HCT116 (cell line): ENCODE data around the gene KIF3C. TPM values are rescaled to one million over a fixed set of nuclear protein-coding genes. Genes with fewer than 3 reads are reported as not detected.

Experiments used
- ATAC-seq: fragments of 200-7000 bp; cut with Tn5 transposase; 2 replicates; pipeline ENCODE4 v1.9.1; 2020; ENCODE audit warnings: mild to moderate bottlenecking, moderate library complexity
- BruUV-seq: library from RNA; stranded (reverse); fragments of 400-500 nt; replicated peaks from 2 replicates; lab custom pipeline; 2021; lab: Mats Ljungman, UMichigan
- CTCF ChIA-PET: fragments of 300-600 bp; sonication (Branson Sonifier 250); formaldehyde crosslinking; loops from one replicate; lab custom pipeline; 2021; ENCODE audit warnings: antibody characterized with exemption; lab: Charles Lee
- POLR2A ChIA-PET: fragments of 300-600, 350-600 bp; sonication (Branson Sonifier 250); formaldehyde crosslinking; loops from one replicate; lab custom pipeline; 2021; ENCODE audit warnings: antibody characterized with exemption; lab: Charles Lee
- RAD21 ChIA-PET, 2 experiments: fragments of 300-600 bp; sonication (Branson Sonifier 250); formaldehyde crosslinking; loops; one replicate each; lab custom pipeline; 2023; ENCODE audit warnings: low total read pairs in 2 of 2; ENCODE audit not compliant: uncharacterized antibody in 2 of 2, unreplicated experiment in 2 of 2, low non-redundant PET in 1 of 2; lab: Charles Lee
- DNase-seq: peaks from one replicate; pipeline ENCODE4 v3.0.0-alpha.2; 2010; ENCODE audit warnings: low read depth, low spot score
- H2AFZ ChIP-seq: fragments of 200-600 bp; shearing (Covaris generic), sonication (generic); 2 replicates; pipeline ENCODE4 v1.6.1; 2017; ENCODE audit warnings: low read depth, mixed run types, mixed read lengths, antibody characterized with exemption, low read length; ENCODE audit not compliant: poor library complexity, severe bottlenecking
- H3K27ac ChIP-seq: 2 replicates; pipeline ENCODE4 v1.5.1; 2012; ENCODE audit warnings: low read depth, low read length
- H3K27me3 ChIP-seq: fragments of 200-600 bp; sonication (generic); 2 replicates; pipeline ENCODE4 v1.6.1; 2016; ENCODE audit warnings: mixed run types, low read length, mixed read lengths; ENCODE audit not compliant: insufficient read depth
- H3K36me3 ChIP-seq, 2 experiments: fragments of 200-500 bp in 1 of 2; fragments of 200-600 bp in 1 of 2; sonication (Bioruptor generic) in 1 of 2; sonication (generic) in 1 of 2; 2 replicates each; pipeline versions ENCODE4 v1.5.1 to v1.6.1; 2014 to 2016; ENCODE audit warnings: low read length in 2 of 2, inconsistent platforms in 1 of 2, mixed read lengths in 1 of 2, mixed run types in 1 of 2; ENCODE audit not compliant: insufficient read depth in 2 of 2, control insufficient read depth in 1 of 2
- H3K4me1 ChIP-seq, 2 experiments: fragments of 200-600 bp in 1 of 2; sonication (generic) in 1 of 2; 2 replicates each; pipeline versions ENCODE4 v1.5.1 to v1.6.1; 2012 to 2017; ENCODE audit warnings: low read length in 2 of 2, inconsistent platforms in 1 of 2, mild to moderate bottlenecking in 1 of 2, mixed read lengths in 1 of 2, mixed run types in 1 of 2, moderate library complexity in 1 of 2; ENCODE audit not compliant: insufficient read depth in 2 of 2, control insufficient read depth in 1 of 2
- H3K4me2 ChIP-seq: fragments of 200-600 bp; sonication (generic); 2 replicates; pipeline ENCODE4 v1.6.1; 2017; ENCODE audit warnings: mixed run types, low read length, mixed read lengths
- H3K4me3 ChIP-seq, 2 experiments: fragments of 200-600 bp in 1 of 2; sonication (generic) in 1 of 2; replicated peaks in 1 of 2; 2 replicates each; pipeline ENCODE4 v1.5.1; 2011 to 2016; ENCODE audit warnings: low read length in 2 of 2, control low read depth in 1 of 2, low read depth in 1 of 2, mild to moderate bottlenecking in 1 of 2, mixed read lengths in 1 of 2, mixed run types in 1 of 2
- H3K79me2 ChIP-seq: fragments of 200-600 bp; sonication (generic); 2 replicates; pipeline ENCODE4 v1.6.1; 2017; ENCODE audit warnings: mild to moderate bottlenecking, mixed run types, low read length, moderate library complexity, mixed read lengths; ENCODE audit not compliant: insufficient read depth
- H3K9ac ChIP-seq: fragments of 200-600 bp; sonication (generic); 2 replicates; pipeline ENCODE4 v1.6.1; 2016; ENCODE audit warnings: low read length, mixed read lengths
- H3K9me2 ChIP-seq: fragments of 200-600 bp; sonication (generic), shearing (Covaris generic); 2 replicates; pipeline ENCODE4 v1.6.1; 2017; ENCODE audit warnings: mixed run types, mild to moderate bottlenecking, moderate library complexity; ENCODE audit not compliant: insufficient read depth
- H3K9me3 ChIP-seq, 2 experiments: fragments of 200-500 bp in 1 of 2; fragments of 200-600 bp in 1 of 2; sonication (Bioruptor generic) in 1 of 2; sonication (generic) in 1 of 2; 2 replicates each; pipeline ENCODE4 v1.6.1; 2014 to 2017; ENCODE audit warnings: low read length in 2 of 2, mixed read lengths in 2 of 2, inconsistent platforms in 1 of 2, low read depth in 1 of 2, mild to moderate bottlenecking in 1 of 2, mixed run types in 1 of 2, moderate library complexity in 1 of 2; ENCODE audit not compliant: control insufficient read depth in 1 of 2, insufficient read depth in 1 of 2
- H4K20me1 ChIP-seq: fragments of 200-600 bp; sonication (generic), shearing (Covaris generic); 2 replicates; pipeline ENCODE4 v1.6.1; 2017; ENCODE audit warnings: mixed run types, mild to moderate bottlenecking, moderate library complexity; ENCODE audit not compliant: insufficient read depth
- ATF3 ChIP-seq: IDR thresholded peaks from 2 replicates; pipeline ENCODE4 v1.6.1; 2012
- CBX3 ChIP-seq: IDR thresholded peaks from 2 replicates; pipeline ENCODE4 v1.6.1; 2012; ENCODE audit warnings: low read depth
- CEBPB ChIP-seq: IDR thresholded peaks from 2 replicates; pipeline ENCODE4 v1.6.1; 2012; ENCODE audit warnings: low read depth
- CTCF ChIP-seq, 3 experiments: fragments of 200-600 bp in 1 of 3; sonication (generic) in 1 of 3; IDR thresholded peaks in 2 of 3; conservative IDR thresholded peaks in 1 of 3; 2 replicates each; pipeline ENCODE4 v1.5.1; 2012 to 2017; ENCODE audit warnings: low read depth in 2 of 3, low read length in 2 of 3, antibody characterized with exemption in 1 of 3, borderline replicate concordance in 1 of 3, control low read depth in 1 of 3, mild to moderate bottlenecking in 1 of 3, mixed read lengths in 1 of 3, mixed run types in 1 of 3, moderate library complexity in 1 of 3; ENCODE audit not compliant: insufficient read depth in 1 of 3
- EGR1 ChIP-seq: IDR thresholded peaks from 2 replicates; pipeline ENCODE4 v1.6.1; 2012; ENCODE audit warnings: low read depth
- ELF1 ChIP-seq: IDR thresholded peaks from 2 replicates; pipeline ENCODE4 v1.6.1; 2012; ENCODE audit warnings: low read depth, borderline replicate concordance
- EZH2 ChIP-seq: fragments of 200-600 bp; sonication (generic); IDR thresholded peaks from 2 replicates; pipeline ENCODE4 v1.6.1; 2017; ENCODE audit warnings: antibody characterized with exemption, mixed run types
- EZH2phosphoT487 ChIP-seq: fragments of 200-600 bp; IDR thresholded peaks from 2 replicates; pipeline ENCODE4 v1.6.1; 2018; ENCODE audit warnings: antibody characterized with exemption, borderline replicate concordance
- JUND ChIP-seq: IDR thresholded peaks from 2 replicates; pipeline ENCODE4 v1.6.1; 2012
- MAX ChIP-seq: IDR thresholded peaks from 2 replicates; pipeline ENCODE4 v1.6.1; 2012
- RAD21 ChIP-seq: IDR thresholded peaks from 2 replicates; pipeline ENCODE4 v1.6.1; 2012; ENCODE audit warnings: low read depth, mild to moderate bottlenecking
- SIN3A ChIP-seq: IDR thresholded peaks from 2 replicates; pipeline ENCODE4 v1.6.1; 2012; ENCODE audit warnings: low read depth
- TCF7L2 ChIP-seq: IDR thresholded peaks from 2 replicates; pipeline ENCODE4 v1.7.0; 2011; ENCODE audit warnings: borderline replicate concordance, inconsistent platforms; ENCODE audit not compliant: insufficient read depth, insufficient read length; ENCODE audit errors: extremely low read depth
- YY1 ChIP-seq: IDR thresholded peaks from 2 replicates; pipeline ENCODE4 v1.6.1; 2011; ENCODE audit warnings: low read length, low read depth, moderate library complexity, mild to moderate bottlenecking; ENCODE audit not compliant: insufficient replicate concordance; ENCODE audit errors: extremely low read depth
- ZFX ChIP-seq: fragments of 450-650 bp; IDR thresholded peaks from 2 replicates; pipeline ENCODE4 v1.6.1; 2017
- ZNF274 ChIP-seq: fragments of 200-500 bp; sonication (Bioruptor generic); IDR thresholded peaks from 2 replicates; pipeline ENCODE4 v1.6.1; 2014; ENCODE audit warnings: mild to moderate bottlenecking, low read depth, low read length, inconsistent platforms
- intact Hi-C: fragments of 100-400 bp; cut with micrococcal nuclease; formaldehyde crosslinking; loops from 2 replicates; pipeline ENCODE4 v1.10.0; 2022
- total RNA-seq: library from RNA; stranded (reverse); gene quantifications from one replicate; pipeline ENCODE4 v1.2.1, GENCODE V29; 2021; ENCODE audit not compliant: unreplicated experiment

KIF3C gene
- total RNA-seq, 1 experiment from 2014 or later: 5.4 TPM

GRCh38 chr2:25964891-25965290 is 17.4 kb downstream of the KIF3C start:
- POLR2A ChIA-PET: no interaction called here
- H3K27ac ChIP-seq: no peak overlapping the region
- DNase-seq (no peak), ATAC-seq (peak; percentile 30; the same call in 1 of the 2 replicates)
- intact Hi-C loops: no loop called here
- H3K4me2 ChIP-seq: 0 out of 2 replicates have a peak overlapping the region, but pooled peaks have one; percentile 18
- peaks cover 0 to 15% of the 10 kb centered on the region in 2 experiments; a peak in 1 of 4 replicates for H3K4me1 ChIP-seq
- H3K79me2 ChIP-seq: no peaks in the 10 kb centered on the region
- CTCF ChIA-PET: no interaction called here
- H3K4me3 ChIP-seq: no peak overlapping the region
- no peaks in the 10 kb centered on the region for H4K20me1 ChIP-seq
- H3K9me2 ChIP-seq: no peaks in the 10 kb centered on the region
- RAD21 ChIA-PET: no interaction called here
- no TSS peak for BruUV-seq
- H3K9ac ChIP-seq: no peak overlapping the region
- no peak overlapping the region for H2AFZ ChIP-seq
- TF ChIP-seq EZH2phosphoT487 (no peak), EZH2 (no peak), ZFX (no peak), RAD21 (no peak), CBX3 (no peak), CEBPB (no peak), SIN3A (no peak), ATF3 (no peak), ZNF274 (no peak), MAX (no peak), CTCF (IDR thresholded peaks at IDR 0.05 in 2 of 3, conservative IDR thresholded peaks at IDR 0.05 in 1 of 3; ENCODE audit: borderline replicate concordance in 1 of 3, insufficient read depth in 1 of 3, low read depth in 2 of 3, low read length in 2 of 3) (no peak), JUND (no peak), EGR1 (no peak), YY1 (no peak), ELF1 (no peak), TCF7L2 (no peak)
- no peaks in the 10 kb centered on the region for H3K9me3 ChIP-seq
- H3K36me3 ChIP-seq: no peaks in the 10 kb centered on the region
- no peaks in the 10 kb centered on the region for H3K27me3 ChIP-seq
